Endodermal cell (in vitro differentiated cells): ENCODE measurements around the gene KCNJ14. TPM values are rescaled to one million over a fixed set of nuclear protein-coding genes. Genes with fewer than 3 reads are reported as not detected.

Experiments
- DNase-seq: peaks from one replicate; pipeline ENCODE4 v3.0.0-alpha.2; 2017
- H3K27ac ChIP-seq: 2 replicates; pipeline ENCODE4 v1.5.1; 2013; ENCODE audit warnings: mild to moderate bottlenecking, low read depth, low read length, moderate library complexity
- H3K27me3 ChIP-seq: 2 replicates; pipeline ENCODE4 v1.6.1; 2013; ENCODE audit warnings: mild to moderate bottlenecking, low read length, moderate library complexity; ENCODE audit not compliant: insufficient read depth, control insufficient read depth, poor library complexity, severe bottlenecking
- H3K36me3 ChIP-seq: 2 replicates; pipeline ENCODE4 v1.7.0; 2013; ENCODE audit warnings: mild to moderate bottlenecking, low read length, moderate library complexity; ENCODE audit not compliant: control insufficient read depth, insufficient read depth
- H3K4me1 ChIP-seq: one replicate; pipeline ENCODE4 v1.7.0; 2013; ENCODE audit warnings: low read length; ENCODE audit not compliant: control insufficient read depth, insufficient read depth
- H3K4me3 ChIP-seq: 2 replicates; pipeline ENCODE4 v1.5.1; 2013; ENCODE audit warnings: mild to moderate bottlenecking, low read length, moderate library complexity
- H3K9ac ChIP-seq: 2 replicates; pipeline ENCODE4 v1.6.1; 2013; ENCODE audit warnings: mild to moderate bottlenecking, low read length, moderate library complexity; ENCODE audit not compliant: poor library complexity, severe bottlenecking; ENCODE audit errors: extremely low read depth
- H3K9me3 ChIP-seq: 2 replicates; pipeline ENCODE4 v1.6.1; 2013; ENCODE audit warnings: mild to moderate bottlenecking, low read length, moderate library complexity; ENCODE audit not compliant: control insufficient read depth
- H3K27ac Mint-ChIP-seq: 2 replicates; pipeline ENCODE4 v1.8.0; 2020; ENCODE audit warnings: mixed read lengths
- H3K27me3 Mint-ChIP-seq: 2 replicates; pipeline ENCODE4 v1.8.0; 2021; ENCODE audit warnings: mild to moderate bottlenecking, mixed read lengths; ENCODE audit not compliant: insufficient read depth
- H3K36me3 Mint-ChIP-seq: 2 replicates; pipeline ENCODE4 v1.8.0; 2020; ENCODE audit warnings: low read depth, mixed read lengths
- H3K4me1 Mint-ChIP-seq: 2 replicates; pipeline ENCODE4 v1.8.0; 2020; ENCODE audit warnings: mixed read lengths
- H3K4me3 Mint-ChIP-seq: 2 replicates; pipeline ENCODE4 v1.8.0; 2020; ENCODE audit warnings: mild to moderate bottlenecking, moderate library complexity, mixed read lengths
- H3K9me3 Mint-ChIP-seq: 2 replicates; pipeline ENCODE4 v1.8.0; 2020; ENCODE audit warnings: mild to moderate bottlenecking, mixed read lengths
- CTCF ChIP-seq: fragments of 200-600 bp; sonication (generic); conservative IDR thresholded peaks from 2 replicates; pipeline ENCODE4 v1.5.0; 2021; ENCODE audit warnings: antibody characterized with exemption, mild to moderate bottlenecking
- WGBS, 2 experiments: methylation state at CpG; one replicate each; pipeline versions ENCODE4 v1.1.5 to v1.1.7; 2013; ENCODE audit warnings: missing lambda C conversion rate in 2 of 2, mixed read lengths in 1 of 2; ENCODE audit not compliant: insufficient coverage in 1 of 2, insufficient read length in 1 of 2; 5-methylcytosine and 5-hydroxymethylcytosine counted together
- total RNA-seq, 2 donors: library from RNA; stranded (reverse); fragmentation: NEBNext Ultra II Directional in 1 of 2; extraction: Animal tissue kit (Norgen Biotek cat#: 25700) in 1 of 2; gene quantifications; 2 replicates in 1 of 2; 3 replicates in 1 of 2; pipeline ENCODE4 v1.2.1, GENCODE V29; 2021

KCNJ14 gene
- total RNA-seq, 2 donors from 2014 or later, result 0.73 to 1.1 TPM

- H3K27me3 ChIP-seq, result no peaks in the 10 kb centered on the region
- Mint-ChIP-seq H3K27ac (no peak overlapping the region), H3K36me3 (peaks cover 38% of the 10 kb centered on the region), H3K4me3 (no peak overlapping the region), H3K4me1 (no peaks in the 10 kb centered on the region), H3K9me3 (no peaks in the 10 kb centered on the region), H3K27me3 (no peaks in the 10 kb centered on the region)
- no peak overlapping the region for H3K9ac ChIP-seq
- H3K4me1 ChIP-seq, result no peaks in the 10 kb centered on the region
- TF ChIP-seq CTCF, result no peak
- no peaks in the 10 kb centered on the region for H3K9me3 ChIP-seq
- peaks cover 37% of the 10 kb centered on the region for H3K36me3 ChIP-seq
- no peak overlapping the region for H3K27ac ChIP-seq
- WGBS, 2 experiments, result 100% methylated on average over 2 of the region's 2 CpGs; no CpG with 5 or more reads in 1 of the 2 experiments
- DNase-seq, result no peak
- H3K4me3 ChIP-seq, result no peak overlapping the region
These were observed 2.6 kb downstream of the KCNJ14 start for GRCh38 chr19:48458016-48458415.

GRCh38 chr19:48461651-48461981 lies 6.2 kb downstream of the KCNJ14 start:
- no peak for DNase-seq
- H3K4me1 Mint-ChIP-seq, result no peaks in the 10 kb centered on the region
- H3K36me3 ChIP-seq, result peaks cover 16% of the 10 kb centered on the region
- H3K27ac ChIP-seq, result no peak overlapping the region
- H3K9me3 ChIP-seq, result no peaks in the 10 kb centered on the region
- H3K27me3 ChIP-seq, result no peaks in the 10 kb centered on the region
- H3K27ac Mint-ChIP-seq, result no peak overlapping the region
- H3K4me3 ChIP-seq, result no peak overlapping the region
- no peak overlapping the region for H3K4me3 Mint-ChIP-seq
- 96 to 98% methylated on average over 35 to 36 of the region's 36 CpGs for WGBS, 2 experiments
- peaks cover 30% of the 10 kb centered on the region for H3K36me3 Mint-ChIP-seq
- no peak overlapping the region for H3K9ac ChIP-seq
- no peaks in the 10 kb centered on the region for H3K9me3 Mint-ChIP-seq
- no peak for TF ChIP-seq CTCF
- no peaks in the 10 kb centered on the region for H3K4me1 ChIP-seq
- H3K27me3 Mint-ChIP-seq, result peaks cover 15% of the 10 kb centered on the region

GRCh38 chr19:48461982-48462655 lies 6.7 kb downstream of the KCNJ14 start:
- 94% methylated on average over 52 to 62 of the region's 62 CpGs for WGBS, 2 experiments

More at GRCh38 chr19:48461982-48462655, 6.7 kb downstream of the KCNJ14 start:
- no peak overlapping the region for H3K4me3 ChIP-seq
- DNase-seq, result peak; percentile 94
- no peak for TF ChIP-seq CTCF
- Mint-ChIP-seq H3K4me1 (no peaks in the 10 kb centered on the region), H3K4me3 (no peak overlapping the region), H3K27ac (peak overlapping the region; percentile 39), H3K9me3 (no peaks in the 10 kb centered on the region), H3K36me3 (peaks cover 27% of the 10 kb centered on the region), H3K27me3 (peaks cover 16% of the 10 kb centered on the region)
- peaks cover 15% of the 10 kb centered on the region for H3K36me3 ChIP-seq
- H3K27me3 ChIP-seq, result no peaks in the 10 kb centered on the region
- H3K9ac ChIP-seq, result no peak overlapping the region
- no peaks in the 10 kb centered on the region for H3K4me1 ChIP-seq
- H3K27ac ChIP-seq, result no peak overlapping the region
- no peaks in the 10 kb centered on the region for H3K9me3 ChIP-seq
